Mesothelial cell of epicardium (in vitro differentiated cells): Measurements from ENCODE around the gene LRRK2. TPM values are rescaled to one million over a fixed set of nuclear protein-coding genes. Genes with fewer than 3 reads are reported as not detected.

Source experiments
- DNase-seq, 2 experiments: peaks; one replicate each; pipeline ENCODE4 v3.0.0; 2021; ENCODE audit warnings: low spot score in 2 of 2; ENCODE audit not compliant: unreplicated experiment in 2 of 2
- H3K27ac Mint-ChIP-seq: 2 replicates; pipeline ENCODE4 v1.8.0; 2021; ENCODE audit warnings: mixed read lengths
- H3K27me3 Mint-ChIP-seq: 2 replicates; pipeline ENCODE4 v1.8.0; 2021; ENCODE audit warnings: low read depth, mixed read lengths
- H3K36me3 Mint-ChIP-seq: 2 replicates; pipeline ENCODE4 v1.8.0; 2021; ENCODE audit warnings: mixed read lengths
- H3K4me1 Mint-ChIP-seq: 2 replicates; pipeline ENCODE4 v1.8.0; 2021; ENCODE audit warnings: mixed read lengths
- H3K4me3 Mint-ChIP-seq: 2 replicates; pipeline ENCODE4 v1.8.0; 2021; ENCODE audit warnings: mild to moderate bottlenecking, moderate library complexity, mixed read lengths
- H3K9me3 Mint-ChIP-seq: 2 replicates; pipeline ENCODE4 v1.8.0; 2021; ENCODE audit warnings: mixed read lengths
- CTCF ChIP-seq: fragments of 200-600 bp; sonication (generic); IDR thresholded peaks from one replicate; pipeline ENCODE4 v1.5.0; 2021; ENCODE audit warnings: antibody characterized with exemption; ENCODE audit not compliant: unreplicated experiment
- total RNA-seq: library from RNA; stranded (reverse); gene quantifications from 3 replicates; pipeline ENCODE4 v1.2.1, GENCODE V29; 2021

Gene LRRK2
- total RNA-seq, 1 donor from 2014 or later, result 1.6 TPM

- Mint-ChIP-seq H3K4me1 (no peaks in the 10 kb centered on the region), H3K27me3 (no peaks in the 10 kb centered on the region), H3K9me3 (peaks cover 4% of the 10 kb centered on the region), H3K36me3 (no peaks in the 10 kb centered on the region), H3K4me3 (no peak overlapping the region), H3K27ac (no peak overlapping the region)
- no peak for DNase-seq
- TF ChIP-seq CTCF, result no peak
Observed at GRCh38 chr12:40390980-40391379, 166.2 kb downstream of the LRRK2 start.

- TF ChIP-seq CTCF, result no peak
Observed at GRCh38 chr12:40393026-40393425, 168.2 kb downstream of the LRRK2 start.

GRCh38 chr12:40399656-40400055 is 174.9 kb downstream of the LRRK2 start:
- no peak for TF ChIP-seq CTCF
- no peaks in the 10 kb centered on the region for H3K9me3 Mint-ChIP-seq
- no peaks in the 10 kb centered on the region for H3K36me3 Mint-ChIP-seq
- no peak overlapping the region for H3K27ac Mint-ChIP-seq
- H3K4me1 Mint-ChIP-seq, result peaks cover 2% of the 10 kb centered on the region
- H3K4me3 Mint-ChIP-seq, result no peak overlapping the region
- no peak for DNase-seq
- no peaks in the 10 kb centered on the region for H3K27me3 Mint-ChIP-seq

More at GRCh38 chr12:40393026-40393425, 168.2 kb downstream of the LRRK2 start:
- Mint-ChIP-seq H3K27me3 (no peaks in the 10 kb centered on the region), H3K27ac (no peak overlapping the region), H3K36me3 (no peaks in the 10 kb centered on the region), H3K9me3 (peaks cover 4% of the 10 kb centered on the region), H3K4me1 (no peaks in the 10 kb centered on the region), H3K4me3 (no peak overlapping the region)
- no peak for DNase-seq

- no peak overlapping the region for H3K4me3 Mint-ChIP-seq
- DNase-seq, result no peak
- no peaks in the 10 kb centered on the region for H3K9me3 Mint-ChIP-seq
- H3K36me3 Mint-ChIP-seq, result no peaks in the 10 kb centered on the region
- no peak for TF ChIP-seq CTCF
- H3K4me1 Mint-ChIP-seq, result peaks cover 2% of the 10 kb centered on the region
- no peak overlapping the region for H3K27ac Mint-ChIP-seq
- no peaks in the 10 kb centered on the region for H3K27me3 Mint-ChIP-seq
Observed at GRCh38 chr12:40405419-40405818, 180.6 kb downstream of the LRRK2 start.

Other genes starting within 250 kb of the LRRK2 start
- 5.7 to 7.4 TPM (median 6.7 TPM) in 3 replicates for gene SLC2A13, start 118.9 kb upstream of the LRRK2 start, total RNA-seq